NCI-H446 (cell line): Measurements from ENCODE around the gene SLC6A1.

Source experiments
- DNase-seq, 2 experiments: peaks; one replicate each; lab custom pipeline; 2025; lab: John Stamatoyannopoulos, UW

The SLC6A1 gene

DNA sequence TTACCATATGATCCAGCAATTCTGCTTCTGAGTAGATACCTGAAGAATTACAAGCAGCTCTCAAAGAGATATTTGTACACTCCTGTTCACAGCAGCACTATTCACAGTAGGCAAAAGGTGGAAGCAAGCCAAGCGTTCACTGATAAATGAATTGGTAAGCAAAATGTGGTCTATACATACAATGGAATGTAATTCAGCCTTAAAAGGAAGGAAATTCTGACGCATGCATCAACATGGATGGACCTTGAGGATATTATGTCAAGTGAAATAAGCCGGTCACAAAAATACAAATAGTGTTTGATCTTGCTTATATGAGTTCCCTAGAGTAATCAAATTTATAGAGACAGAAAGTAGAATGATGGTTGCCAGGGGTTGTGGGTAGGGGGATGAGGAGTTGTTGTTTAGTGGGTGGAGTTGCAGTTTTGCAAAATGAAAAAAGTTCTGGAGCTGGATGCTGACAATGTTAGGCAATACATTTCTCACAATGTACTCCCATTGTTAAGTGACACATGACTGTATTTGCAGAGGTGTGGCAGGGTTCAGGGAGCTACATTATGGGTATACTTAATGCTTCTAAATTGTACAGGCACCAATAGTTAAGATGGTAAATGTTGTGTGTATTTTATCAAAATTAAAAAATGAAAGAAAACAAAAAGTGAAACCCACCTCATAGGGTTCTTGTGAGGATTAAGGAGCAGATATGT, 26.7 kb downstream of the SLC6A1 start:
- no peak for DNase-seq

DNA sequence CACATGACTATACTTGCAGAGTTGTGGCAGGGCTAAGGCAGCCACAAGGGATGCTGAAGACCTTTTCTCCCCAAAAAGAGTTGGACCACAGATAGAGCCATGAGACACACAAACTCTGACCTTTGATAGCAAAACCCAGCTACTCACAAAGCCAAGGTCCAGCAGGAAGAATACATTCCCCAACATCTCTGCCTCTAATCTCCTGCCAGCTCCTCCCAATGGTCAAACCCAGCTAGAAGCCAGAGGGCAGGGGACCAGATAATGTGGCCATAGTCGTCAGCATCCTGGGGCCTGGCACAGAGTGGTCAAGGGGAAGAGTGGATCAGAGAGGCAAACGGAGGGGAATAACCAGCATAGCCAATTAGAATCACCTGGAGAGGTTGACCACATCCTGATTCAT, 28.2 kb downstream of the SLC6A1 start:
- no peak for DNase-seq

DNA sequence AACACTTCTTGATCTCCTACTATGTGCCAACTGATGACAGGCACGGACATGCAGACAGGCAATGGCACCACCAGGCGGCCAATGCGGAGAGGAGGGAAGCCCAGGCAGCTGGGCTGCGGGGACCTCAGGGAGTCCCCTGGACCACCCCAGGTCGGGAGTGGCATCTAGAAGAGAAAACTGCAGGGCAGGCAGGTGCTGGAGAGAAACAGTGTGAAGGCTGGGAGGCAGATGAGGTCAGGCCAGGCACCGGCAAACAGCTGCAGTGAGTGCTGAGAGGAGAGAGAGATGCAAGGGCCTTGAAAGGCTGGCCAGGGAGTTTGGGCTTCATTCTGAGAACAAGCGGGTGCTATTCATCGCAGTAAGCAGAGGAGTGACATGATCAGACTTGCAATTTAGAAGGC, 29.1 kb downstream of the SLC6A1 start:
- no peak for DNase-seq

DNA sequence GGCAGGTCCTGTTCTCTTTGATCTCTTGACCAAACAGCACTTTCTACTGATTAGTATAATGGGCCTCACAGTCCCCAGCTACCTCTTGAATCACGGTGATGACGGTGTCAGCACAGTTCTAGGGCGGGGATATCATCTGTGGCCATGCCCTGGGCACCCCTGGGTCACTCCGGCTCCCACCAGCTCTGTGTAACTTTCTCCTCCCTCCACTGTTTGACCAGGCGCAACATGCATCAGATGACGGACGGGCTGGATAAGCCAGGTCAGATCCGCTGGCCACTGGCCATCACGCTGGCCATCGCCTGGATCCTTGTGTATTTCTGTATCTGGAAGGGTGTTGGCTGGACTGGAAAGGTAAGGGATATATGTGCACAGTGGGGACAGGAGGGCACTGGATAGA, 29.6 kb downstream of the SLC6A1 start:
- no peak for DNase-seq

DNA sequence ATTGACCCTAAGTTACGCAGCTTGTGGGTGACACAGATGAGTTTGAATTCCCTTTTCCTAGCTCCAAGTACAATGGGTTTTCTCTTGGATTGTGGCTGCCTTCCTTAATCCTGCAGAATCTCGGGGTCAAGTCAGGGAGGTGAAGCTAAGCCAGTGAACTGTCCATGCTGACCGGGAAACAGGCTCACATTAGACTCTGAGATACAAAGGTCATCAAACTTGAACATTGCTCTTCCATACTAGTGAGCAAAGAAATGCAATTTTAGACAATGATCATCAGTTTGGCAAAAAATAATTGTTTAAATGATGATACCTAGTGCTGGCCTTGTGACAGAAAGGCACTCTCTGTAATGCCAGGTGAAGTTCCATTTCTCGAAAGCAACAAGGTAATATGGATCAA, 31.6 kb downstream of the SLC6A1 start:
- DNase-seq = no peak

DNA sequence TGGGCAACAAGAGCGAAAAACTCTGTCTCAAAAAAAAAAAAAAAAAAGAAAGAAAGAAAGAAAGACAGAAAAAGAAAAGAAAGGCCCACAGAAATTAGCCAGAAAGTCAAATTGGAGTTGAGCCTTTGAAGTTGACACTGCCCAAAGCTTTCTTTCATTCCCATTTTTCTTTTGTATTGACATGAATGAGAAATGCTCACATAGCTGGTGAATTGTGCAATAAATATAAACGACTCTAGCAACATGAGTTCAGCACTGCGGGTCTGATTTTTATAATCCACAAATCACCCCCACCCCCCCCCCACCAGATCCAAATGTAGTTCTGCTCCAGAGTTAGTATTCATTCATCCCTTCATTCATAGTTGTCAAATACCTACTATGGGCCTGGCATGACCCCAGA, 37.4 kb downstream of the SLC6A1 start:
- DNase-seq = no peak

DNA sequence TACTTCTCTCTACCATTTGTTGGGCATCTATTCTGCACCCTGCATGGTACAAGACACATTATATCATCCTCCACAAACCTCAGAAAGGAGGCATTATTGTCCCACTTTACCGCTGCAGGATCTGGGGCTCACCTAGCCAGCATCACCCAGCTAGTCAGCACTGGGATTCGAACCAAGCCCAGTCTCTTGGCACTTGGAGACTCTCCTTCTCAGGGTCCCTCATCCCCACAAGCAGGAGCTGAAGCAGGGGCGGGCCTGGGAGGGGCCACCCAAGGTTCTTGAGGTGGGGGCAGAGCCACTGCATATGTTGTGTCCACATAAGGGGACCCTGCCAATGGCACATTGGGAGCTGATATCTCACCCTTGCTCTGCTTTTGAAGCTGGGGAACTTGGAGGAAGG, 41.3 kb downstream of the SLC6A1 start:
- no peak for DNase-seq

DNA sequence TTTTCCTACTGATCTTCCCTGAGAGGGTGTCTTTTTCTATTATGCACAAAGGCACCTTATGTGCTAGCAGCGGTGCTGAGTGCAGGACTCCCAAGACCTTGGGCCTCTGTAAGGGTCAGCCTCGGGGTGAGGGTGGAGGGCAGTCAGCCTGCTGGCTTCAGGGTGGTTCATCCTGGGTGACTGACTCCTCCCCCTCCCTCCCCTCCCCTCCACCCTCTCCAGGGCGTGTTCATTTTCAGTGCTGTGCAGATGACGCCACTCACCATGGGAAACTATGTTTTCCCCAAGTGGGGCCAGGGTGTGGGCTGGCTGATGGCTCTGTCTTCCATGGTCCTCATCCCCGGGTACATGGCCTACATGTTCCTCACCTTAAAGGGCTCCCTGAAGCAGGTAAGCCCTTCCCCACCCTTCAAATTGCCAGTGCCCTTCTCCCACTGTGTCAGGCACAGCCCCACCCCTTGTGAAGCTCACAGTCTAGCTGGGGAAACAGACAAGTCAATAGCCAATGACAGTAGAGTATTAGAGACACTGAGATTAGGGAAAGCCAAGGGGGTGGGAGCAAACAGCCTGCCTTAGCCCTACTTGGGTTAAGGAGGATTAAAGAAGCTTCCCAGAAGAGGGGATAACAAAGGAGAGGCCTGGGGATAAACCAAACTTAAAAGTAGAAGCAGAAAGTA, 41.9 kb downstream of the SLC6A1 start:
- DNase-seq = no peak

DNA sequence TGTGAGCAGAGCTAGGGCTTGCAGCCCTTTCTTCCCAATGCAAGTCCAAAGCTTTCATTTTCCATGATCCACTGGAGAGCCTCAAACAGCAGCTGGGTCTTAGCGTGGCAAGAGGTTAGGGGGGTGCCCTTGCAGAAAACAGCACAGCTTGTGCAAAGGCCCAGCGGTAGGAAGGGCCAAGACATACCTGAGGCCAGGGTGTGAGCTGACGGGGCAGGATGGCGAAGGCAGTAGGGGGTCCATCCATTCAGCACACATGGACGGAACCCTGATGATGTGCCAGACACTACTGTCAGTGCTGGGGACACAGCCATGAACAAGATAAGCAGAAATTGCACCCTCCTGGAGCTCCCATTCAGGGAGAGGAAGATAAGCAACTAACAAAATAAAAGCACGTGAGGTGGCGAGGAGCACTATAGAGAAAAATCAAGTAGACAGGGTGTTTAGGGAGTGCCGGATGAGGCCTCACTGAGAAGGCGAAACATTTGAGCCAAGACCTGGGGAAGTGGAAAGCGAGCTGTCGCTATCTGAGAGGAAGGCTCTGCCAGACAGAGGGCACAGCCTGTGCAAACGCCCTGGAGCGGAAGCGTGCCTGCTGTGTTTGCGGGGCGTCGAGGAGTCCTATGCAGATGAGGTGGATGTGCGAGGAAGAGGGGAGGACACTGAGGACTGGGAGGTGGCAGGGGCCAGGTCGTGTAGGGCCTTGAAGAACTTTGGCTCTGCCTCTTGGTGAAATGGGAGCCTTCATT, 43.4 kb downstream of the SLC6A1 start:
- no peak for DNase-seq

DNA sequence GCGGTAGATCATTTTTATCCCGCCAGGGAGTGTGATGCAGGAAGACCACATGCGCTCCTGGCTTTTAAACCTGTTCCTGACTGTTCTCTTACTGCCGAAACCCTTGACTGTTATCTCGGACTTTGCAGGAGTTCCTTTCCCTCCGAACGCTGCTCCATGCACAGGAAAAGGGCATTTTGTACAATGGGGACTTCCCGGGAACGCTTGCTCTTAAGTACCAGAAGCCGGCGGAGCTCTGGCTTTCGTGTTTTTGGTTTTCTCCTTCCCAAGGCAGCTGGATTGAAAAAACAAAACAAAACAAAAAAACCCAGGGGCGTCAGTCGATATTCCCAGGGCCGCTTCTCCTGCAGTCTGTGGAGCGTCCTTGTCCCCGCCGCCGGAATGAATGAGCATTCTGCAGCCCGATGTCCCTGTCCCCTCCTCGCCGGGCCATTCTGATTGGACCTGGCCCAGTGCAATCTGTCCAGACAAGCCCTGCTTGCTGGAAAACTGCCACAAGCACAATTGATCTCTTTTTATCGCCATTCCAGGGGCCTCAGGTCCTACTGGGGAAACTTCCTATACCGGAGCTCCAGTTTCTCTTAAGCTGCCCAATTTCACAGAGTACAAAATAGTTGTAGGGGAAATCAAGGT, 44.8 kb downstream of the SLC6A1 start:
- DNase-seq = no peak

DNA sequence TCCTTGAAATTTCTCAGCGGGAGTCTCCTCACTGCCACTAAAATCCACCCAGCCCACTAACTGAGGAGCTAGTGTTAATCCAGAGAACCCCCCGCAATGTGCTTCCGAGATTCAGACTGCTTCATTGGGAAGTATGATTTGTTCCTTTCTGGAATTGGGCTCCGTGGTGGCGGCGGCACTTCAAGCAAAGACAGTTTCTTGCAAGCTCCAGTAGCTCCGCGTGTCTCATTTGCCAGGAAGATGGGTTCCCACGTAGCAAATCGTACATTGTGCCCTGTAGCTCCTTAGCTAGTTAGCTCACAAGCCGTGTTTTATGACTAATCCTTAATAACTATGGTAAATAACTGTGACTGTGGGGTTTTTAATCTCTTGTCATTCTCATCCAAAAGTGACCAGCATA, 45.4 kb downstream of the SLC6A1 start:
- no peak for DNase-seq

DNA sequence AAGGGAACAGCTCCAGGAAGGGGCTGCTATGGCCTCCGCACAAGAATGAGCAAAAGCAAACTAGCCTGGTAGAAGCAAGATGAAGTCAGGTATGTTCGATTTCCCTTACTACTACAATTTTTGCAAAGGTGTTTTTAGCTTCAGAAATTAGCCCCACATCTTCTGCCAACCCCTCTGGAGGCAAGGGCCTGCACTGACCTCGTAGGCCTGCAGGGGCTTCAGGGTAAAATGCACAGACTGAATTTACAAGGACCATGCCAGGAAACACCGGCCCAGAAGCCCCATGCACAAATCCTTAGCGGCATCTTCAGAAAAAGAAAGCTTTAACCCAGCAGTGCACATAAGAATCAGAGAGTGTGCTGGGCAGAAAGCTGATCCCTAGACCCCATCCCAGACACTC, 53.0 kb downstream of the SLC6A1 start:
- DNase-seq = no peak

DNA sequence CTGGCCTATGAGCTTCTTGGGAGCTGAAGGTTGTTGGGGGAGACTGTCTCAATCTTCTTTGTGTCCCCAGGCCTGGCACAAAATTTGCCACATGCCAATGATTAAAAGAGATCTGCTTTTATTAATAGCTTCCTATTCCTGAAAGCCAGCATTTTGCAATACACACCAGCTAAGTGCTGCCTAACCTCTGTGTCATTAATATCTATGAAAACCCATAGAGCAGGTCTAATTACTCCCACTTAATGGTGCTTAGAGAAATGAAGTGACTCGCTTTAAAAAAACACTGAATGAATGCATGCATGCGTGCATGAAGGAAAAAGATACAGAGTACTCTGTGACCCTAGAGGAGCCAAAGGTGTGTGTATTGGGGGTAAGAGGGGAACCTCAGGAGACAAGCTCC, 55.0 kb downstream of the SLC6A1 start:
- DNase-seq = no peak

DNA sequence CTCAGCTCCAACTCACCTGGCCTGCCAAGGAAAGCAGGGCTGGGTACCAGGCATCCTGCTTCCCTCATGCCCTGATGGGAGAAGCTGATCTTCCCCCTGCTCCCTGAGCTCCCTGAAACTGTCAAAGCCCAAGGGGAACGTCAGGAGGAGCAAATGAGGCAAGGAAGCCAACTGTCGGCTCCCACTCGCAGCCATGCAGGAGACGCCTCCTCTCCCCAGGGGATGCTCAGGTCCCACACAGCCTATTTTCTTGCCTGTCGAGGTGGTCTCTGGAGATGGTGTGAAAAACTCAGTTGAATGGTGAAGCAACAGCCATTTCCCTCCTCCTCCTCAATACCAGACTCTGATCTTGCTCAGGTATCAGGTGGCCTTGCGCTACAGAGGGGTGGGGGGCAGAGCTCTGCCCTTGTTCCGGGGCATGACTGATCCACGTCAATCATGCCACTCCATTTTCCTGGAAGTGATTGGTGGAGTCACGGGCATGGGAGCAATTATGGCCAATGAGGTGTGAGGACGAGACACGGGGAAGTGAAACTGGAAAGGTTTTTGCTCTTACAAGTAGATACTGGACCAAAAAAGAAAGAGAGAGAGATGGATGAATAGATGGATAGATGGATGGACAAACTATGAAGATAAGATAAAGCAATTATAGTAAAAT, 58.2 kb downstream of the SLC6A1 start:
- DNase-seq = no peak

DNA sequence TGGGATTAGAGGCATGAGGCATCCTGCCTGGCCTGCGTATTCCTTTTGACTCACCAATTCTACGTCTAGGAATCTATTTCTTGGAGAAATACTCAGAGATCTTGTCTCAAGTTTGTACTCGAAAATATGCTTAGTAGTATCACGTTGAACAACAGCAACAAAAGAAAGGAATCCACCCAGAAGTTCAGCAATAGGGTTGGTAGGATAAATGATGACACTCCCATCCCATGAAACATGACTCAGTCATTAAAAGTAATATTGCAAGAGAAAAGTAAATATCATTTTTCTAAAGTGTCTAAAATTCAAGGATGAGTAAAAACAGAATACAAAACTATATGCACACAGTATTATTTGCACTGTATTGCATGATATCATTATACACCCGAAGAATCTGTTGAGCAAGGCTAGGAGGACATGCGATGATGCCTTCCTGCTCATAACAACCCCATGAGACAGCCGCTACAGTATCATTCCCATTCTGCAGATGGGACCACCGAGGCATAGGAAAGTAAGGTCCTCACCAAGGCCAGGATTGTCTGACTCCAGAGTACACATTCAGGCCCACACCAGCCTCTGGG, 61.5 kb downstream of the SLC6A1 start:
- no peak for DNase-seq

DNA sequence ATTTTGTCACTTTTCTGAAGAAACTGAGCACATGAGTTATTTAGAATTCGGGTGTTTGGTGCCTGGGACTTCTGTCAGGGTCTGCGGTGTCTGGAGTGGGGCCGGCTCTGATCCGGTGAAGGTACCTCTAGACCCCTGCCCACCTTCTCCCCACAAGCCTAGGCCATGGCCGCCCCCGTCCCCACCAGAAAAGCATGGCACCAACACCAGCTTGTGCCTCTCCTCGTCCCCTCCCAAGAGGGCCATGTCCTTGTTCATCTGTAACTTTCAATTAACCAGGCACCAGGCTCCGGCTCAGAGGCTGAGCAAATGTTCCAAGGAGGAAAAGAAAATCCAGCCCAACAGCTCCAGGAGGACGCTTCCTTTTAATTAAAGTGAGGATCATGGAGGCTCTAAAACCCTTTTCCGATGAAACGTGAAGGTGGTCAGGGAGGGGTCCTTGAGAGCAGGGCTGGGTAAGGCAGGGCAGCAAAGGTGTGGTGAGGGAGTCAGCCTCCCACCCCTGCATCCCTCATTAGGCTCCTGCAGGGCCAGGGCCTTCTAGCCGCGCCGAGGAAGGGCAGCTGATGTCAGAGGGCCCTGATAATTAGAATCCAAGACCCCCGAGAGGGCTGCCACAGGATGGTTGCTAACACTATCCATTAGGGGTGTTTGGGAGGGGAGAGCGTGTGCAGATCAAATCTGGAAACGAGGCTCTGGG, 62.3 kb downstream of the SLC6A1 start:
- DNase-seq = no peak

DNA sequence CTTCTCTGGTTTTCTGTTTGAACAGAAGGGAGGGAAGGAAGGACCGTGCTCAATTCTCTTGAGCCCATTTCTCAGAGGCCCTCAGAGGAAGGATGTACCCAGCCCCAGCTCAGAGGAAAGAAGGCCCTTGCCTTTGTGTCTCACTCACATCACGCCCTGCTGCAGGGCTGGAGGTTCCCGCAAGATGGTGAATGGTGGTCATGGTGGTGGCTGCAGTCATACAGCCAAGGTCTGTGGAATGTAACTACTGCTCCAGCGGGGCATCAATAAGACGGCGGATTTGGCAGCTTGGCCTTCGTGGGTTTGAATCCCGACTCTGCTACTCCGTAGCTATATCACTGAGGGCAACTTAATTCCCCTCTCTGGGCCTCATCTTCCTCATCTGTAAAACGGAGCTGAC, 62.9 kb downstream of the SLC6A1 start:
- no peak for DNase-seq

DNA sequence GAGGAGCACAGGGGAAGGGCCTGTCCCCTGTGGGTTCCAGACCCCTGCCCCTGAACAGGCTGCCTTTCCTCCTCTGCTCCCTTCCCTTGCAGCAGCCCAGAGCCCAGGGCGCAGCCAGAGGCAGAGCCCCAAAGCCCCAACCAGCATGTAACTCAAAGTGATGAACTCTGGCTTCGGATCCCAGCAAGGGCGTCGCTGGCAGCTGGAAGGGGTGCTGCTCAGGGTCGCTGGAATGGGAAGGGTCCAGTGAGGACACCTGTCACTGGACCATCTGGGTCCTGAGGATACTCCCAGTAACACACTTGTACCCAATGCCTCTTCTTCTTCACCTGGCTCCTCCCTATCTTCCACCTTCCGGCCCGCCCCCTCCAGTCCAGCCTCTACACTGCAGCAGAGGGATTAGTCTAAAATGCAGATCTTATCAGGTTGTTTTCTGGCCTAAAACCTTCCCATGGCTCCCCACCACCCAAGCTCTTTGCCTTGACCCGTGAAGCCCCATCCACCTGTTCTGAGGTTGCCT, 64.0 kb downstream of the SLC6A1 start:
- no peak for DNase-seq

DNA sequence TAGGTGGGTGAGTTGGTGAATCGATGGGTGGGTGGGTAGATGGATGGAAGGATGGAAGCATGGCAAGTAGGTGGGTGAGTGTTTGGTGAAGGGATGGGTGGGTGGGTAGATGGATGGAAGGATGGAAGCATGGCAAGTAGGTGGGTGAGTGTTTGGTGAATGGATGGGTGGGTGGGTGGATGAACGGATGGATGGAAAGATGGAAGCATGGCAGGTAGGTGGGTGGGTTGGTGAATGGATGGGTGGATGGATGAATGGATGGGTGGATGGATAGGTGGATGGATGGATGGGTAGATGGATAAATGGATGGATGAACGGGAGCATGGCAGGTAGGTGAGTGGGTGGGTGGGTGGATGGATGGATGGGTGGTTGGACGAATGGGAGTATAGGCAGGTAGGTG, 65.1 kb downstream of the SLC6A1 start:
- DNase-seq = no peak

DNA sequence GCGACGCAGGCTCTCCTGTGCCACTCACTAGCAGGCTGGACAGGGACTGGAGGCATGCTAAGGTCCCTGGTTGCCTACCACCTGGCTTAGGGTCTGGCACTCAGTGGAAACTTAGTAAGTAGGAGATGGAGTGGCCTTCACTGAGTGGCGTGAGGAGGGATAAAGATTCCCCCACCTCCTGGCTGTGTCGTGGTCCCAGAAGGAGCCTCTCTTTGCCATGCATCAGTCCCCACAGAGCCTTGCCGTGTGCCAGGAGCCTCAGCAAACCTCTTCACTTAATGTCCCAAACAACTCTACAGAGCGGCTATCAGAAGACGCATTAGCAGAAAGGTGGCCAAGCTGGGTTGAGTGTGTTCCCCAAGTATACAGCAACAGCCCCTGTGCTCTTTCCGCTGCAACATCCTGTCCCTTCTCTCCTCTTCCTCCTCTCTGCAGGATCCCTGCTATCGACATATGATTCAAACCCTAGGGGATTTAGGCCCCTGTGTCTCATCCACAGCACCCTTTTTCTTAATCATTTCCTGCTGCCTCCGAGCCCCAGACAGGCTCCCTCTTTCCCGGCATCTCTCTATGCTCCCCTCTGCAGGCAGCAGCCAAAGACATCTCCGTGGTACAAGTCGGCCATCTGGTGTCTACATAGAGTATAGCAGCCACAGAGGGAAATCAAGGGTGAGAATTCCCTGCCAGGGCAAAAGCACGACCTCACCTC, 66.7 kb downstream of the SLC6A1 start:
- DNase-seq = peak; percentile 4 to 31

DNA sequence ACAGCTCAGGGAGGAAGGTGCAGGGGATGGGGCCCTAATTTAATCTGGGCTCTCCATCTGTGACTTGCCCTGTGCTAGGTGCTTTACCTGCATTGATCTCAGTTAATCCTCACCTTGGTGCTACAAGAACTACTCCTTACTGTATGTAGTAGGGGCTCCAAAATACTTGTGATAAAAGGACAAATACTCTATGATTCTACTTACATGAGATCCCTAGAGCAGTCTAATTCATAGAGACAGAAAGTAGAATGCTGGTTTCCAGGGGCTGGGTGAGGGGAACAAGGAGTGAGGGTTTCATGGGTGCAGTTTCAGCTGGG, 67.2 kb downstream of the SLC6A1 start:
- no peak for DNase-seq
